ENCODE measurements around the gene BMPR1B.

- TF ChIP-seq POLR2A (IDR thresholded peaks at IDR 0.05; ENCODE audit: low read depth, low read length) (no peak), TAF1 (IDR thresholded peaks at IDR 0.05; ENCODE audit: borderline replicate concordance, low read depth, low read length) (no peak)
These were observed 221.9 kb downstream of the BMPR1B start for GRCh38 chr4:94979621-94980020.

All from GM12892 (cell line).